ENCODE measurements around the gene LMF1. TPM values are rescaled to one million over a fixed set of nuclear protein-coding genes. Genes with fewer than 3 reads are reported as not detected.

Gene LMF1
- total and polyA plus RNA-seq, 3 donors from 2014 or later, result 12.5 to 83.4 (median 66.6) TPM

- no peaks in the 10 kb centered on the region for H3K27me3 ChIP-seq
- no peaks in the 10 kb centered on the region for H3K36me3 ChIP-seq (ENCODE audit: low read depth, missing control alignments)
- H3K9me3 ChIP-seq, result no peaks in the 10 kb centered on the region
- no peak for DNase-seq
- H3K4me1 ChIP-seq, result peaks cover 7% of the 10 kb centered on the region
- intact Hi-C loops (cut with DNase I; ENCODE audit: low total_unique reads), result no loop called here
- H3K27ac ChIP-seq, result peak overlapping the region in 1 of 2 donors; percentile 88
- 30 to 37% methylated on average over 19 of the region's 19 CpGs for WGBS, 2 donors
- TF ChIP-seq CTCF (IDR thresholded peaks at IDR 0.05), result no peak
- no peak for TF ChIP-seq POLR2A (IDR thresholded peaks at IDR 0.05)
- H3K4me3 ChIP-seq, result peak overlapping the region; percentile 78 to 83
Observed at GRCh38 chr16:808085-808386, 162.7 kb downstream of the LMF1 start.

GRCh38 chr16:807347-808084 lies 163.3 kb downstream of the LMF1 start:
- Histone ChIP-seq H3K4me3 (peak overlapping the region; percentile 78 to 83), H3K36me3 (ENCODE audit: low read depth, missing control alignments) (no peaks in the 10 kb centered on the region), H3K9me3 (no peaks in the 10 kb centered on the region), H3K27ac (peak overlapping the region; percentile 68 to 88), H3K4me1 (peaks cover 7% of the 10 kb centered on the region), H3K27me3 (no peaks in the 10 kb centered on the region)
- intact Hi-C loops (cut with DNase I; ENCODE audit: low total_unique reads), result no loop called here
- TF ChIP-seq POLR2A (IDR thresholded peaks at IDR 0.05) (peak; percentile 46), CTCF (IDR thresholded peaks at IDR 0.05) (no peak)
- 24 to 41% methylated on average over 27 to 79 of the region's 80 CpGs for WGBS, 2 donors
- peak; percentile 94 for DNase-seq

GRCh38 chr16:805474-805873 lies 165.3 kb downstream of the LMF1 start:
- Histone ChIP-seq H3K27me3 (no peaks in the 10 kb centered on the region), H3K27ac (no peak overlapping the region), H3K4me1 (peaks cover 8% of the 10 kb centered on the region), H3K36me3 (ENCODE audit: low read depth, missing control alignments) (no peaks in the 10 kb centered on the region), H3K9me3 (no peaks in the 10 kb centered on the region), H3K4me3 (no peak overlapping the region)
- TF ChIP-seq POLR2A (IDR thresholded peaks at IDR 0.05) (no peak), CTCF (IDR thresholded peaks at IDR 0.05) (no peak)
- no peak for DNase-seq
- WGBS, 2 donors, result 86% methylated on average over 17 of the region's 17 CpGs; no CpG with 5 or more reads in 1 of the 2 donors
- intact Hi-C loops (cut with DNase I; ENCODE audit: low total_unique reads), result no loop called here

GRCh38 chr16:804193-805048 lies 166.4 kb downstream of the LMF1 start:
- WGBS, 2 donors, result 59 to 75% methylated on average over 11 to 33 of the region's 33 CpGs
- Histone ChIP-seq H3K27ac (no peak overlapping the region), H3K4me3 (no peak overlapping the region), H3K9me3 (no peaks in the 10 kb centered on the region), H3K36me3 (ENCODE audit: low read depth, missing control alignments) (no peaks in the 10 kb centered on the region), H3K4me1 (peaks cover 11% of the 10 kb centered on the region), H3K27me3 (no peaks in the 10 kb centered on the region)
- TF ChIP-seq CTCF (IDR thresholded peaks at IDR 0.05) (no peak), POLR2A (IDR thresholded peaks at IDR 0.05) (no peak)
- DNase-seq, result no peak
- intact Hi-C loops (cut with DNase I; ENCODE audit: low total_unique reads), result no loop called here
